ENCODE data around the gene TRIM22.

TRIM22 gene

DNA sequence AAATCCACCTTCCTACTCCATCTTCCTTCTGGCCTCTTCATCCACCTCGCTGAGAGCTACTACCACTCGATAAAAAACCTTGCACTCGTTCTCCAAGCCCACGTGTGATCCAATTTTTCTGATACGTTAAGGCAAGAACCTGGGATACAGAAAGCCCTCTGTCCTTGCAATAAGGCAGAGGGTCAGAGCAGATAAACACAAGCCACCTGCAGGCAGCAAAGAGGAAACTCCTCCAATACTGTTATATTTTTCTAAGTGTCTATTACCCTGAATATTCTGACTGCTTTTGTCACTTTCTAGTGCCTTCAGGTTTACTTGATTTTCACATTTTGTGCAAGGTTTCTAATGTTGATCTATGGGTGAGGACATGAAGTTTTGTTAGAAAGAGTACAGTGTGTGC is 31.3 kb upstream of the TRIM22 start:
- H3K27ac Mint-ChIP-seq = peak overlapping the region; percentile 39
- peaks cover 13% of the 10 kb centered on the region for H3K4me1 Mint-ChIP-seq
- H3K27me3 Mint-ChIP-seq (ENCODE audit: low read depth, poor library complexity) = no peaks in the 10 kb centered on the region
- peaks cover 27% of the 10 kb centered on the region for H3K36me3 Mint-ChIP-seq (ENCODE audit: low read depth)
- H3K4me3 Mint-ChIP-seq = no peak overlapping the region
- peaks cover 23% of the 10 kb centered on the region for H3K9me3 Mint-ChIP-seq
- TF ChIP-seq, protein P1, sequence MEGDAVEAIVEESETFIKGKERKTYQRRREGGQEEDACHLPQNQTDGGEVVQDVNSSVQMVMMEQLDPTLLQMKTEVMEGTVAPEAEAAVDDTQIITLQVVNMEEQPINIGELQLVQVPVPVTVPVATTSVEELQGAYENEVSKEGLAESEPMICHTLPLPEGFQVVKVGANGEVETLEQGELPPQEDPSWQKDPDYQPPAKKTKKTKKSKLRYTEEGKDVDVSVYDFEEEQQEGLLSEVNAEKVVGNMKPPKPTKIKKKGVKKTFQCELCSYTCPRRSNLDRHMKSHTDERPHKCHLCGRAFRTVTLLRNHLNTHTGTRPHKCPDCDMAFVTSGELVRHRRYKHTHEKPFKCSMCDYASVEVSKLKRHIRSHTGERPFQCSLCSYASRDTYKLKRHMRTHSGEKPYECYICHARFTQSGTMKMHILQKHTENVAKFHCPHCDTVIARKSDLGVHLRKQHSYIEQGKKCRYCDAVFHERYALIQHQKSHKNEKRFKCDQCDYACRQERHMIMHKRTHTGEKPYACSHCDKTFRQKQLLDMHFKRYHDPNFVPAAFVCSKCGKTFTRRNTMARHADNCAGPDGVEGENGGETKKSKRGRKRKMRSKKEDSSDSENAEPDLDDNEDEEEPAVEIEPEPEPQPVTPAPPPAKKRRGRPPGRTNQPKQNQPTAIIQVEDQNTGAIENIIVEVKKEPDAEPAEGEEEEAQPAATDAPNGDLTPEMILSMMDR (IDR thresholded peaks at IDR 0.05) = no peak
- no peak for DNase-seq

DNA sequence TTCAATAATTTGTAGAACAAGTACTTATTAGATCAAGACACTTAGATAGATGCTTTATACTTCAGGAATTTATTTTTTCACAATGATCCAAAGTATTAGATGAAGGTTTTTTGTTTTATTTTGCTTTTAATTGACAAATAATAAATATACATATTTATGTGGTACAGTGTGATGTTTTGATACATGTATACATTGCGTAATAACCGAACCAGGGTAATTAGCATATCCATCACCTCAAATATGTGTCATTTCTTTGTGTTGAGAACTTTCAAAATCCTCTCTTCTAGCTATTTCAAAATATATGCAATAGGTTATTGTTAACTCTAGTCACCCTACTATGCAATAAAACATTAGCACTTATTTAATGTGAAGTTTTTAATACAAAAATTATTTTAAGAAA is 26.1 kb upstream of the TRIM22 start:
- Mint-ChIP-seq H3K4me1 (peaks cover 21% of the 10 kb centered on the region), H3K27ac (no peak overlapping the region), H3K36me3 (ENCODE audit: low read depth) (peaks cover 52% of the 10 kb centered on the region), H3K4me3 (no peak overlapping the region), H3K9me3 (no peaks in the 10 kb centered on the region), H3K27me3 (ENCODE audit: low read depth, poor library complexity) (no peaks in the 10 kb centered on the region)
- no peak for DNase-seq
- TF ChIP-seq, protein P1 (IDR thresholded peaks at IDR 0.05) = no peak

DNA sequence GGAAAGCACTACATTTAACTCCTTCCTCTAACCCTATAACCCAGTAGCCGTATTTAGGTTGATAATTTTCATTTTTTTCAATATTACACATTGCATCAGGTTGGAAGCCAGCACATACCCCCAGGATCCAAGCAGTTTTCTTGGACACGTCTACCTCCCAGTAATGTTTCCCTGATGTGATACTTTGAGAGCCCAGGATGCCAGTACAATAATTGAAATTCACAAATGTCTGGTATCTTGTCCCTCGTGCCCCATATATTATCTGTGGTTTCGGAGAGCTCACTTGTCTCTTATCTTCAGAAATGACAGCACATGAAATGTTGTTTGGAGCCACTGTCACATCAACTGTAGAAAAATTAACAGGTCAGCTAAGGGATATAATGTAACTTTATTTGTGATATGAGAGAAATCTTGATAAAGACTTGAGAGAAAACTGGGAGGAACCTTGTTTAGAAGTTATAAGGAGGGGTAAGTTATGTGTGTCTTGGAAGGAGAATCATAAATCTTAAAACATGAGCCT is 24.5 kb upstream of the TRIM22 start:
- Mint-ChIP-seq H3K27ac (no peak overlapping the region), H3K4me3 (no peak overlapping the region), H3K27me3 (ENCODE audit: low read depth, poor library complexity) (no peaks in the 10 kb centered on the region), H3K36me3 (ENCODE audit: low read depth) (peaks cover 67% of the 10 kb centered on the region), H3K9me3 (no peaks in the 10 kb centered on the region), H3K4me1 (peaks cover 21% of the 10 kb centered on the region)
- TF ChIP-seq, protein P1 (IDR thresholded peaks at IDR 0.05) = no peak
- DNase-seq = no peak

- no peak for DNase-seq
- Mint-ChIP-seq H3K4me3 (no peak overlapping the region), H3K36me3 (ENCODE audit: low read depth) (peaks cover 75% of the 10 kb centered on the region), H3K27ac (no peak overlapping the region), H3K9me3 (no peaks in the 10 kb centered on the region), H3K27me3 (ENCODE audit: low read depth, poor library complexity) (no peaks in the 10 kb centered on the region), H3K4me1 (peaks cover 21% of the 10 kb centered on the region)
- TF ChIP-seq, protein P1 (IDR thresholded peaks at IDR 0.05) = no peak
Observed at GRCh38 chr11:5665746-5666401, 23.7 kb upstream of the TRIM22 start.

- no peak overlapping the region for H3K4me3 Mint-ChIP-seq
- no peak overlapping the region for H3K27ac Mint-ChIP-seq
- H3K4me1 Mint-ChIP-seq = peaks cover 18% of the 10 kb centered on the region
- DNase-seq = no peak
- TF ChIP-seq, protein P1 (IDR thresholded peaks at IDR 0.05) = no peak
- H3K9me3 Mint-ChIP-seq = no peaks in the 10 kb centered on the region
- peaks cover 76% of the 10 kb centered on the region for H3K36me3 Mint-ChIP-seq (ENCODE audit: low read depth)
- H3K27me3 Mint-ChIP-seq (ENCODE audit: low read depth, poor library complexity) = no peaks in the 10 kb centered on the region
Observed at GRCh38 chr11:5666402-5666793, 23.2 kb upstream of the TRIM22 start.

- no peaks in the 10 kb centered on the region for H3K27me3 Mint-ChIP-seq (ENCODE audit: low read depth, poor library complexity)
- H3K4me3 Mint-ChIP-seq = no peak overlapping the region
- H3K27ac Mint-ChIP-seq = no peak overlapping the region
- TF ChIP-seq, protein P1 (IDR thresholded peaks at IDR 0.05) = no peak
- H3K9me3 Mint-ChIP-seq = peaks cover 21% of the 10 kb centered on the region
- no peaks in the 10 kb centered on the region for H3K4me1 Mint-ChIP-seq
- DNase-seq = no peak
- H3K36me3 Mint-ChIP-seq (ENCODE audit: low read depth) = peaks cover 80% of the 10 kb centered on the region
Observed at GRCh38 chr11:5671831-5672230, 17.8 kb upstream of the TRIM22 start.
